ENCODE data around the gene ICA1. TPM values are rescaled to one million over a fixed set of nuclear protein-coding genes. Genes with fewer than 3 reads are reported as not detected.

ICA1 gene
- polyA plus RNA-seq, 1 donor (not counting 4 experiments of a cell fraction or from before 2014, with no cell fraction given): 1.9 TPM

- no peaks in the 10 kb centered on the region for H3K79me2 ChIP-seq (ENCODE audit: control insufficient read depth, insufficient read depth, low read length)
- H3K36me3 ChIP-seq (ENCODE audit: control insufficient read depth in 2 of 2, extremely low read depth in 1 of 2, insufficient read depth in 2 of 2, low read length in 2 of 2): no peaks in the 10 kb centered on the region
- no peaks in the 10 kb centered on the region for H4K20me1 ChIP-seq (ENCODE audit: control insufficient read depth, extremely low read depth, insufficient read depth, low read length)
- DNase-seq (ENCODE audit: low read depth, low spot score) (no peak), FAIRE-seq (no peak)
- H3K4me2 ChIP-seq (ENCODE audit: control insufficient read depth, extremely low read depth, insufficient read depth, low read depth, low read length): no peak overlapping the region
- no peaks in the 10 kb centered on the region for H3K9me1 ChIP-seq (ENCODE audit: control insufficient read depth, extremely low read depth, insufficient read depth, low read length)
- H3K9ac ChIP-seq (ENCODE audit: control insufficient read depth, extremely low read depth, insufficient read depth, low read length): no peak overlapping the region
- no peak overlapping the region for H3K4me3 ChIP-seq (ENCODE audit: control insufficient read depth in 2 of 3, extremely low read depth in 1 of 3, insufficient read depth in 2 of 3, low read depth in 1 of 3, low read length in 3 of 3)
- no peaks in the 10 kb centered on the region for H3K9me3 ChIP-seq (ENCODE audit: control insufficient read depth, low read depth, low read length)
- no peaks in the 10 kb centered on the region for H3K4me1 ChIP-seq (ENCODE audit: control insufficient read depth, extremely low read depth, insufficient read depth, low read length)
- dilution Hi-C loops (cut with MboI; ENCODE audit: extremely low pct_ligation_motif_present, low sequenced_read_pairs): no loop called here
- no peaks in the 10 kb centered on the region for H3K27me3 ChIP-seq (ENCODE audit: control insufficient read depth, extremely low read depth, insufficient read depth, low read length)
- H3K27ac ChIP-seq (ENCODE audit: control insufficient read depth, insufficient read depth, low read length): no peak overlapping the region
- no peak overlapping the region for H2AFZ ChIP-seq (ENCODE audit: control insufficient read depth, low read length)
- TF ChIP-seq CTCF (optimal IDR thresholded peaks at IDR 0.05 in 1 of 3, IDR thresholded peaks at IDR 0.05 in 1 of 3, conservative IDR thresholded peaks at IDR 0.05 in 1 of 3; ENCODE audit: extremely low read depth in 1 of 3, insufficient read depth in 2 of 3, low read length in 3 of 3): no peak
- TF ChIP-seq EZH2 (IDR thresholded peaks at IDR 0.05; ENCODE audit: low read length): no peak
Observed at GRCh38 chr7:8221567-8221966, 40.4 kb downstream of the ICA1 start.

- Histone ChIP-seq H4K20me1 (ENCODE audit: control insufficient read depth, extremely low read depth, insufficient read depth, low read length) (no peaks in the 10 kb centered on the region), H3K27ac (ENCODE audit: control insufficient read depth, insufficient read depth, low read length) (no peak overlapping the region), H3K4me1 (ENCODE audit: control insufficient read depth, extremely low read depth, insufficient read depth, low read length) (no peaks in the 10 kb centered on the region), H3K79me2 (ENCODE audit: control insufficient read depth, insufficient read depth, low read length) (no peaks in the 10 kb centered on the region), H3K9ac (ENCODE audit: control insufficient read depth, extremely low read depth, insufficient read depth, low read length) (no peak overlapping the region), H3K9me1 (ENCODE audit: control insufficient read depth, extremely low read depth, insufficient read depth, low read length) (no peaks in the 10 kb centered on the region), H2AFZ (ENCODE audit: control insufficient read depth, low read length) (no peak overlapping the region), H3K4me2 (ENCODE audit: control insufficient read depth, extremely low read depth, insufficient read depth, low read depth, low read length) (no peak overlapping the region), H3K27me3 (ENCODE audit: control insufficient read depth, extremely low read depth, insufficient read depth, low read length) (no peaks in the 10 kb centered on the region), H3K36me3 (ENCODE audit: control insufficient read depth in 2 of 2, extremely low read depth in 1 of 2, insufficient read depth in 2 of 2, low read length in 2 of 2) (no peaks in the 10 kb centered on the region), H3K9me3 (ENCODE audit: control insufficient read depth, low read depth, low read length) (no peaks in the 10 kb centered on the region), H3K4me3 (ENCODE audit: control insufficient read depth in 2 of 3, extremely low read depth in 1 of 3, insufficient read depth in 2 of 3, low read depth in 1 of 3, low read length in 3 of 3) (no peak overlapping the region)
- dilution Hi-C loops (cut with MboI; ENCODE audit: extremely low pct_ligation_motif_present, low sequenced_read_pairs): no loop called here
- no peak for DNase-seq (ENCODE audit: low read depth, low spot score)
- TF ChIP-seq EZH2 (IDR thresholded peaks at IDR 0.05; ENCODE audit: low read length) (no peak), CTCF (optimal IDR thresholded peaks at IDR 0.05 in 1 of 3, IDR thresholded peaks at IDR 0.05 in 1 of 3, conservative IDR thresholded peaks at IDR 0.05 in 1 of 3; ENCODE audit: extremely low read depth in 1 of 3, insufficient read depth in 2 of 3, low read length in 3 of 3) (no peak)
- no peak for FAIRE-seq
Observed at GRCh38 chr7:8221101-8221495, 40.9 kb downstream of the ICA1 start.

Data from keratinocyte (primary cell).